ENCODE measurements around the gene SYN1. TPM values are rescaled to one million over a fixed set of nuclear protein-coding genes. Genes with fewer than 3 reads are reported as not detected.

SYN1 gene
- total RNA-seq, 1 donor from 2014 or later: 1.9 TPM

DNA sequence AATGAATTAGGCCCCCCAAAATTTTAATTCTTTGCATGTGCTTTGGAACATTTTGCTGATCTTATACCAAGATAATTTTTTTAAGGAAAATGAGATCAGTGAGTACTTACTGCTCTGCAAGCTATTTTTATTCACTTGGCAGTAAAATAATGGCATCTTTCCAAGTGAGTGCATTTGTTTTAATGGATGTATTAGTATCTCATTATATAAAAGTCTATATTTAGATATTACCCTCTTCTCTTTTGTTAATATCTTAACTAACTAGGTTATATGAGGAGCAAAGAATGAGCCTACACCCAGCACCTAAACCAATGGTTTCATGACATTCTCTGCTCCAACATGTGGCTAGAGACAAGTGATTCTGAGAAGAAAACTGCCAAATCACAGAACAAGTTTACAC, 79.8 kb downstream of the SYN1 start:
- Histone ChIP-seq H3K36me3 (ENCODE audit: control insufficient read depth, insufficient read depth, low read length) (no peaks in the 10 kb centered on the region), H3K27me3 (ENCODE audit: control insufficient read depth, insufficient read depth, low read length) (no peaks in the 10 kb centered on the region), H3K4me3 (ENCODE audit: low read depth, low read length) (no peak overlapping the region)
- DNase-seq (ENCODE audit: low read depth): no peak
- no peak for TF ChIP-seq CTCF (IDR thresholded peaks at IDR 0.05; ENCODE audit: insufficient read depth, low read length, poor library complexity, severe bottlenecking)

DNA sequence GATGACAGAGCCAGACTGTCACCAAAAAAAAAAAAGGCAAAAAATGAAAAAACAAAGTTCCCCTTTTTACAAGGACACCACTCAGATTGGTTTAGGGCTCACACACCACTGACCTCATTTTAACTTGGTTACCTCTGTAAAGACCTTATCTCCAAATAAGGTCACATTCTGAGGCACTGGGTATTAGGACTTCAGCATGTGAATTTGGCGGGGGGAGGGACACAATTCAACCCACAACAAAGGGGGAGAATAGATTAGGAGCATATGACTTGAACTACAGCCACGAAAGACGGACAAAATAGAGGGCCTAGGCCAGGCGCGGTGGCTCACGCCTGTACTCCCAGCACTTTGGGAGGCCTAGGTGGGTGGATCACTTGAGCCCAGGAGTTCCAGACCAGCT, 89.6 kb downstream of the SYN1 start:
- Histone ChIP-seq H3K27me3 (ENCODE audit: control insufficient read depth, insufficient read depth, low read length) (no peaks in the 10 kb centered on the region), H3K4me3 (ENCODE audit: low read depth, low read length) (no peak overlapping the region), H3K36me3 (ENCODE audit: control insufficient read depth, insufficient read depth, low read length) (no peaks in the 10 kb centered on the region)
- DNase-seq (ENCODE audit: low read depth): no peak
- no peak for TF ChIP-seq CTCF (IDR thresholded peaks at IDR 0.05; ENCODE audit: insufficient read depth, low read length, poor library complexity, severe bottlenecking)

DNA sequence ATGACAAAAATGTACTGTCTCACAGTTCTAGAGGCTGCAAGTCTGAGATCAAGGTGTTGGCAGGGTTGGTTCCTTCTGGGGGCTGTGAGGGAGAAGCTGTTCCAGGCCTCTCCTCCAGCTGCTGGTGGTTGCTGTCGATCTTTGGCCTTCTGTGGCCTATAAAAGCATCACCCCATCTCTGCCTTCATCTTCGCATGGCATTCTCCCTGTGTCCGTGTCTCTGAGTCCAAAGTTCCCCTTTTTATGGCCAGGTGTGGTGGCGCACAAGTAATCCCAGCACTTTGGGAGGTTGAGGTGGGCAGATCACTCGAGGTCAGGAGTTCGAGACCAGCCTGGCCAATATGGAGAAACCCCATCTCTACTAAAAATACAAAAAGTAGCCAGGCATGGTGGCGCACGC, 90.1 kb downstream of the SYN1 start:
- no peaks in the 10 kb centered on the region for H3K36me3 ChIP-seq (ENCODE audit: control insufficient read depth, insufficient read depth, low read length)
- H3K27me3 ChIP-seq (ENCODE audit: control insufficient read depth, insufficient read depth, low read length): no peaks in the 10 kb centered on the region
- TF ChIP-seq CTCF (IDR thresholded peaks at IDR 0.05; ENCODE audit: insufficient read depth, low read length, poor library complexity, severe bottlenecking): no peak
- no peak overlapping the region for H3K4me3 ChIP-seq (ENCODE audit: low read depth, low read length)
- DNase-seq (ENCODE audit: low read depth): no peak

GRCh38 chrX:47523713-47524166, 95.9 kb downstream of the SYN1 start:
- no peaks in the 10 kb centered on the region for H3K27me3 ChIP-seq (ENCODE audit: control insufficient read depth, insufficient read depth, low read length)
- DNase-seq (ENCODE audit: low read depth): no peak
- no peaks in the 10 kb centered on the region for H3K36me3 ChIP-seq (ENCODE audit: control insufficient read depth, insufficient read depth, low read length)
- H3K4me3 ChIP-seq (ENCODE audit: low read depth, low read length): peak overlapping the region; percentile 46
- TF ChIP-seq CTCF (IDR thresholded peaks at IDR 0.05; ENCODE audit: insufficient read depth, low read length, poor library complexity, severe bottlenecking): no peak

DNA sequence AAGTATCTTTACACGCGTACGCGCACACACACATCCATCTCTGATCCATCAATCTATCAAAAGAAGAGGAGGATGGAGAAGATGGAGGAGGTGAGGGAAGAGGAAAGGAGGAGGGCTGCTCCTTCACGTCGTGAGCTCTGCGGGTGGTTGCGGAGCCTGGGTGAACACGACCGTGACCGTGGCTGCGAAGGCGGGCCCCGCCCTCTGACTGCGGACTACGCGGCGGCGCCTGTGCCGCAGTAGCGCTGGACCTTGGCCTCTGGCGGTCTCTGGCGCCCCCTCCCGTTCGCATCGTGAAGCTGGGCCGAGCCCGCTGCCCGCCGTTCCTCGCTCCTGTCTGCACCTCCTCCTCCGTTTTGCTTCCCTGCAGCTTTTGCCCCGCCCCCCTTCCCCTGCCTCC, 96.4 kb downstream of the SYN1 start:
- Histone ChIP-seq H3K4me3 (ENCODE audit: low read depth, low read length) (peak overlapping the region; percentile 46), H3K27me3 (ENCODE audit: control insufficient read depth, insufficient read depth, low read length) (no peaks in the 10 kb centered on the region), H3K36me3 (ENCODE audit: control insufficient read depth, insufficient read depth, low read length) (no peaks in the 10 kb centered on the region)
- DNase-seq (ENCODE audit: low read depth): no peak
- peak; percentile 62 for TF ChIP-seq CTCF (IDR thresholded peaks at IDR 0.05; ENCODE audit: insufficient read depth, low read length, poor library complexity, severe bottlenecking)

Other genes starting within 250 kb of the SYN1 start
- 0.07 and 0.63 TPM in 2 replicates for gene ZNF157, start 249.3 kb downstream of the SYN1 start, total RNA-seq
- 4.1 and 4.5 TPM in 2 replicates for gene ZNF41, start 136.6 kb downstream of the SYN1 start, total RNA-seq
- 30.2 and 41.2 TPM in 2 replicates for gene ARAF, start 58.7 kb downstream of the SYN1 start, total RNA-seq
- 118 and 148 TPM in 2 replicates for gene TIMP1, start 37.4 kb downstream of the SYN1 start, total RNA-seq
- 0.21 TPM in 1 of 2 replicates, not detected in the other for gene CFP, start 10.1 kb upstream of the SYN1 start, total RNA-seq
- 36.0 and 39.5 TPM in 2 replicates for gene ELK1, start 30.7 kb upstream of the SYN1 start, total RNA-seq
- 149 and 165 TPM in 2 replicates for gene UXT, start 39.3 kb upstream of the SYN1 start, total RNA-seq
- gene ZNF81, start 217.0 kb upstream of the SYN1 start, total RNA-seq: 2.6 and 2.8 TPM in 2 replicates